Stimulated activated CD8-positive, alpha-beta memory T cell treated with anti-CD3 and anti-CD28 coated beads, Interleukin-12 subunit alpha, Interleukin-12 subunit beta, amount 100 ng/mL, for 24 hours (primary cell): ENCODE data around the gene SND1.
"Not testable (repeated sequence)": the region's sequence is repeated elsewhere in the genome, so short reads cannot be mapped to it uniquely, and the experiment has no call there.

Source experiments
- DNase-seq: peaks from one replicate; pipeline ENCODE4 v3.0.0-alpha.2; 2020; ENCODE audit errors: extremely low read depth

Gene SND1

GRCh38 chr7:127959770-127960169 lies 307.8 kb downstream of the SND1 start:
- no peak for DNase-seq

GRCh38 chr7:127961786-127962453 lies 309.9 kb downstream of the SND1 start:
- no peak for DNase-seq

GRCh38 chr7:127962589-127963361 lies 310.8 kb downstream of the SND1 start:
- no peak for DNase-seq

- not testable (repeated sequence) for DNase-seq
These were observed 311.9 kb downstream of the SND1 start for GRCh38 chr7:127963850-127964249.

GRCh38 chr7:127967281-127967680 lies 315.3 kb downstream of the SND1 start:
- DNase-seq = no peak

- no peak for DNase-seq
These were observed 316.6 kb downstream of the SND1 start for GRCh38 chr7:127968547-127968946.

- no peak for DNase-seq
These were observed 321.8 kb downstream of the SND1 start for GRCh38 chr7:127973832-127974231.

GRCh38 chr7:127974446-127975035 lies 322.5 kb downstream of the SND1 start:
- DNase-seq = no peak

GRCh38 chr7:127976056-127976737 lies 324.2 kb downstream of the SND1 start:
- no peak for DNase-seq

GRCh38 chr7:127976738-127977120 lies 324.7 kb downstream of the SND1 start:
- DNase-seq = no peak

GRCh38 chr7:127978421-127978820 lies 326.4 kb downstream of the SND1 start:
- no peak for DNase-seq

- DNase-seq = no peak
These were observed 327.2 kb downstream of the SND1 start for GRCh38 chr7:127979113-127979727.

GRCh38 chr7:127979728-127980126 lies 327.7 kb downstream of the SND1 start:
- no peak for DNase-seq

- DNase-seq = no peak
These were observed 328.9 kb downstream of the SND1 start for GRCh38 chr7:127980901-127981300.

GRCh38 chr7:127981965-127982364 lies 330.0 kb downstream of the SND1 start:
- DNase-seq = no peak

GRCh38 chr7:127983804-127984332 lies 331.9 kb downstream of the SND1 start:
- no peak for DNase-seq

GRCh38 chr7:127986581-127987521 lies 334.9 kb downstream of the SND1 start:
- DNase-seq = no peak

- no peak for DNase-seq
These were observed 336.8 kb downstream of the SND1 start for GRCh38 chr7:127988751-127989150.

- DNase-seq = no peak
These were observed 341.3 kb downstream of the SND1 start for GRCh38 chr7:127993317-127993716.

GRCh38 chr7:127993987-127994386 lies 342.0 kb downstream of the SND1 start:
- no peak for DNase-seq
